Activated effector memory CD4-positive, alpha-beta T cell treated with anti-CD3 and anti-CD28 coated beads, Interleukin-2, amount 50 U/mL, for 16 hours (primary cell): Measurements from ENCODE around the gene CA10.

ENCODE experiments used
- DNase-seq: peaks from one replicate; pipeline ENCODE4 v3.0.0-alpha.2; 2020

The CA10 gene

GRCh38 chr17:52145476-52145875 is 13.0 kb downstream of the CA10 start:
- no peak for DNase-seq

GRCh38 chr17:52143542-52143941 is 15.0 kb downstream of the CA10 start:
- no peak for DNase-seq

GRCh38 chr17:52140601-52141000 is 17.9 kb downstream of the CA10 start:
- DNase-seq: no peak

- DNase-seq: no peak
These were observed 19.8 kb downstream of the CA10 start for GRCh38 chr17:52138752-52139151.

- no peak for DNase-seq
These were observed 20.2 kb downstream of the CA10 start for GRCh38 chr17:52138350-52138749.

- DNase-seq: no peak
These were observed 22.3 kb downstream of the CA10 start for GRCh38 chr17:52136166-52136565.

GRCh38 chr17:52134641-52135040 is 23.9 kb downstream of the CA10 start:
- DNase-seq: no peak

GRCh38 chr17:52128721-52129120 is 29.8 kb downstream of the CA10 start:
- DNase-seq: no peak

- DNase-seq: no peak
These were observed 33.5 kb downstream of the CA10 start for GRCh38 chr17:52124993-52125392.

- DNase-seq: no peak
These were observed 34.0 kb downstream of the CA10 start for GRCh38 chr17:52124561-52124960.

- DNase-seq: no peak
These were observed 38.0 kb downstream of the CA10 start for GRCh38 chr17:52120465-52120864.

GRCh38 chr17:52110923-52111581 is 47.5 kb downstream of the CA10 start:
- no peak for DNase-seq

- DNase-seq: peak; percentile 72
These were observed 51.8 kb downstream of the CA10 start for GRCh38 chr17:52106638-52107261.

GRCh38 chr17:52106072-52106471 is 52.4 kb downstream of the CA10 start:
- no peak for DNase-seq

- DNase-seq: no peak
These were observed 52.9 kb downstream of the CA10 start for GRCh38 chr17:52105591-52105990.

GRCh38 chr17:52096056-52096455 is 62.5 kb downstream of the CA10 start:
- DNase-seq: no peak

- DNase-seq: no peak
These were observed 74.3 kb downstream of the CA10 start for GRCh38 chr17:52084176-52084575.

- no peak for DNase-seq
These were observed 79.0 kb downstream of the CA10 start for GRCh38 chr17:52079496-52079895.

- DNase-seq: no peak
These were observed 86.8 kb downstream of the CA10 start for GRCh38 chr17:52071712-52072111.

- DNase-seq: no peak
These were observed 93.7 kb downstream of the CA10 start for GRCh38 chr17:52064791-52065211.

- DNase-seq: no peak
These were observed 109.0 kb downstream of the CA10 start for GRCh38 chr17:52049496-52049895.

- no peak for DNase-seq
These were observed 109.5 kb downstream of the CA10 start for GRCh38 chr17:52049051-52049450.

- DNase-seq: no peak
These were observed 110.2 kb downstream of the CA10 start for GRCh38 chr17:52048137-52048898.

- no peak for DNase-seq
These were observed 111.4 kb downstream of the CA10 start for GRCh38 chr17:52047086-52047485.
